HepG2 (cell line): ENCODE data around the gene DDX20. TPM values are rescaled to one million over a fixed set of nuclear protein-coding genes. Genes with fewer than 3 reads are reported as not detected.
"Not testable (repeated sequence)": the region's sequence is repeated elsewhere in the genome, so short reads cannot be mapped to it uniquely, and the experiment has no call there.

Source experiments
- ATAC-seq: fragments of 200-7000 bp; cut with Tn5 transposase; 3 replicates; pipeline ENCODE4 v1.9.1; 2020; ENCODE audit warnings: mild to moderate bottlenecking, moderate library complexity
- BruUV-seq: library from RNA; stranded (reverse); fragments of 400-500 nt; replicated peaks from 2 replicates; lab custom pipeline; 2021; lab: Mats Ljungman, UMichigan
- CTCF ChIA-PET: fragments of 300-600 bp; formaldehyde crosslinking; extraction: SDS; loops from one replicate; lab custom pipeline; 2021; ENCODE audit warnings: low total read pairs, inconsistent platforms, low intra/inter-chr PET ratio; lab: Yijun Ruan, JAX
- POLR2A ChIA-PET: fragments of 350-600 bp; sonication (Branson Sonifier 250); formaldehyde crosslinking; loops from one replicate; lab custom pipeline; 2020; ENCODE audit warnings: antibody characterized with exemption, inconsistent platforms; lab: Yijun Ruan, JAX
- DNase-seq: peaks from one replicate; pipeline ENCODE4 v3.0.0-alpha.2; 2015; ENCODE audit warnings: low spot score
- FAIRE-seq: peaks from 3 replicates; lab custom pipeline; 2011; peaks lifted over from hg19 to GRCh38; lab: Jason Lieb, UNC
- H2AFZ ChIP-seq: one replicate; pipeline ENCODE4 v1.6.1; 2011; ENCODE audit warnings: low read length, inconsistent platforms
- H3K27ac ChIP-seq: fragments of 300-600 bp; 3 replicates; pipeline ENCODE4 v1.8.0; 2011; ENCODE audit warnings: mixed run types, mild to moderate bottlenecking, mixed read lengths, low read length, inconsistent platforms; ENCODE audit not compliant: insufficient read depth; ENCODE audit errors: extremely low read length
- H3K27me3 ChIP-seq, 2 experiments: fragments of 200-600 bp in 1 of 2; 2 replicates in 1 of 2; 3 replicates in 1 of 2; pipeline versions ENCODE4 v1.6.0 to v1.8.0; 2011; ENCODE audit warnings: low read length in 2 of 2, mild to moderate bottlenecking in 2 of 2, moderate library complexity in 2 of 2, inconsistent platforms in 1 of 2; ENCODE audit not compliant: insufficient read depth in 2 of 2, control insufficient read depth in 1 of 2
- H3K36me3 ChIP-seq, 2 experiments: fragments of 200-600 bp in 1 of 2; replicated peaks in 1 of 2; 2 replicates in 1 of 2; 3 replicates in 1 of 2; pipeline versions ENCODE4 v1.5.1 to v1.8.0; 2011; ENCODE audit warnings: low read length in 2 of 2, inconsistent platforms in 1 of 2; ENCODE audit not compliant: insufficient read depth in 2 of 2, control insufficient read depth in 1 of 2
- H3K4me1 ChIP-seq: 2 replicates; pipeline ENCODE4 v1.5.1; 2012; ENCODE audit warnings: low read length, inconsistent platforms; ENCODE audit not compliant: insufficient read depth
- H3K4me2 ChIP-seq: 2 replicates; pipeline ENCODE4 v1.6.0; 2011; ENCODE audit warnings: low read depth, low read length, inconsistent platforms
- H3K4me3 ChIP-seq, 3 experiments: fragments of 200-600 bp in 1 of 3; sonication (generic), shearing (Covaris generic) in 1 of 3; replicated peaks in 1 of 3; 2 replicates each; pipeline ENCODE4 v1.5.1; 2011 to 2016; ENCODE audit warnings: low read length in 3 of 3, inconsistent platforms in 2 of 3, low read depth in 2 of 3, mild to moderate bottlenecking in 2 of 3, control low read depth in 1 of 3, mixed read lengths in 1 of 3; ENCODE audit not compliant: insufficient read depth in 1 of 3
- H3K79me2 ChIP-seq: one replicate; pipeline ENCODE4 v1.6.1; 2011; ENCODE audit warnings: low read length, inconsistent platforms; ENCODE audit not compliant: insufficient read depth
- H3K9ac ChIP-seq: 2 replicates; pipeline ENCODE4 v1.6.0; 2011; ENCODE audit warnings: mild to moderate bottlenecking, low read depth, low read length, inconsistent platforms; ENCODE audit not compliant: insufficient read depth
- H3K9me3 ChIP-seq: 2 replicates; pipeline ENCODE4 v1.5.1; 2012; ENCODE audit warnings: mild to moderate bottlenecking, low read length
- H4K20me1 ChIP-seq: 2 replicates; pipeline ENCODE4 v1.6.0; 2011; ENCODE audit warnings: inconsistent platforms, mild to moderate bottlenecking, low read length, moderate library complexity; ENCODE audit not compliant: insufficient read depth
- ELK4 ChIP-seq: sonication (generic); formaldehyde crosslinking; IDR thresholded peaks from 2 replicates; pipeline ENCODE4 v1.9.0; 2021; ENCODE audit warnings: missing genetic modification reagents, borderline replicate concordance
- MAFF ChIP-seq: IDR thresholded peaks from 2 replicates; pipeline ENCODE4 v1.6.1; 2011; ENCODE audit warnings: low read depth, low read length, improper control_type of control experiment
- MAFK ChIP-seq, 2 experiments: IDR thresholded peaks in 1 of 2; conservative IDR thresholded peaks in 1 of 2; 2 replicates each; pipeline ENCODE4 v1.6.1; 2011; ENCODE audit warnings: improper control_type of control experiment in 2 of 2, low read length in 2 of 2
- PCBP2 ChIP-seq: fragments of 200-400 bp; formaldehyde crosslinking; optimal IDR thresholded peaks from 2 replicates; pipeline ENCODE3; 2018; ENCODE audit warnings: low read length, low read depth; ENCODE audit not compliant: poor library complexity, severe bottlenecking
- ZNF292 ChIP-seq: sonication (generic); formaldehyde crosslinking; IDR thresholded peaks from 2 replicates; pipeline ENCODE4 v1.8.1; 2022; ENCODE audit warnings: mild to moderate bottlenecking, low read depth, missing genetic modification reagents, borderline replicate concordance
- ZNF749 ChIP-seq: sonication (generic); formaldehyde crosslinking; IDR thresholded peaks from 2 replicates; pipeline ENCODE4 v1.8.0; 2022; ENCODE audit warnings: mild to moderate bottlenecking, missing genetic modification reagents, moderate library complexity, borderline replicate concordance
- ZNF777 ChIP-seq: sonication (generic); formaldehyde crosslinking; IDR thresholded peaks from 2 replicates; pipeline ENCODE4 v1.4.0; 2020; ENCODE audit warnings: missing genetic modification reagents
- WGBS: methylation state at CpG from one replicate; pipeline ENCODE4 v1.1.6; 2017; ENCODE audit warnings: low lambda C conversion rate; 5-methylcytosine and 5-hydroxymethylcytosine counted together
- in situ Hi-C: cut with HindIII; loops from 2 replicates; pipeline ENCODE4 v1.10.0; 2017; ENCODE audit warnings: low pct_unique_long_range_greater_than_20kb; ENCODE audit not compliant: extremely low pct_ligation_motif_present
- intact Hi-C: fragments of 100-400 bp; cut with micrococcal nuclease; formaldehyde crosslinking; loops from one replicate; pipeline ENCODE4 v1.10.0; 2022; ENCODE audit not compliant: unreplicated experiment
- polyA plus RNA-seq, 8 experiments: library from polyadenylated mRNA; depleted of rRNA in 3 of 8; stranded (reverse) in 7 of 8; unstranded in 1 of 8; fragments of >200 nt; fragmentation: Illumina TruSeq in 4 of 8; extraction: Trizol in 4 of 8; gene quantifications; 2 replicates each; pipeline versions ENCODE4 v1.2.1 to v1.2.3, GENCODE V29; 2011 to 2016; ENCODE audit warnings: low read depth in 4 of 8, missing spikeins in 1 of 8, mixed read lengths in 1 of 8; ENCODE audit not compliant: insufficient read depth in 1 of 8
- total RNA-seq, 5 experiments: library from RNA; depleted of rRNA; stranded (reverse); fragments of >200 nt; fragmentation: Illumina TruSeq; extraction: Trizol; gene quantifications; 2 replicates each; pipeline ENCODE4 v1.2.3, GENCODE V29; 2016; ENCODE audit warnings: low read depth in 1 of 5
- TF ChIP-seq, protein P1 (sequence below): sonication (generic); formaldehyde crosslinking; IDR thresholded peaks from 2 replicates; pipeline ENCODE4 v1.8.1; 2023; ENCODE audit warnings: mild to moderate bottlenecking, missing genetic modification reagents
- TF ChIP-seq, protein P2 (sequence below): sonication (generic); formaldehyde crosslinking; conservative IDR thresholded peaks from 2 replicates; pipeline ENCODE4 v1.8.0; 2022; ENCODE audit warnings: mild to moderate bottlenecking, moderate library complexity, missing genetic modification reagents

The DDX20 gene
- total and polyA plus RNA-seq, 2 of the 13 experiments (the other 11 are each of a cell fraction or from before 2014, with no cell fraction given) = 4.0 to 14.3 TPM

DNA sequence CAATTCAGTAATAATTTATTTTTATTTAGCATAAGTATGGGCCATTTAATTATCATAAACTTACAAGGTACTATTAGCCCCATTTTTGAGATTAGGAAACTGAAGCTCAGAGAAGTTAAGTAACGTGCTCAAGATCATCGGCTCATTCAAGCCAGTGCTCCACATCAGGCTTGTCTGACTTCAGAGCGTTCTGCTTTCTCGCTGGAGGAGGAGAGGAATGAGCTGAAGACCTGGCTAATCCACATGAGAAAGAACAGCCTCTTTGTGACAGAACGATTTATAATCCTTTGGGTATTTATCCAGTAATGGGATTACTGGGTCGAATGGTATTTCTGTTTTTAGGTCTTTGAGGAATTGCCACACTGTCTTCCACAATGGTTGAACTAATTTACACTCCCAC lies 39.7 kb downstream of the DDX20 start (continued):
- TF ChIP-seq ZNF292 (CRISPR knock-in tag) (no peak), ELK4 (no peak), ZNF777 (CRISPR knock-in tag) (no peak), ZNF749 (CRISPR knock-in tag) (no peak)
- TF ChIP-seq, protein P1, sequence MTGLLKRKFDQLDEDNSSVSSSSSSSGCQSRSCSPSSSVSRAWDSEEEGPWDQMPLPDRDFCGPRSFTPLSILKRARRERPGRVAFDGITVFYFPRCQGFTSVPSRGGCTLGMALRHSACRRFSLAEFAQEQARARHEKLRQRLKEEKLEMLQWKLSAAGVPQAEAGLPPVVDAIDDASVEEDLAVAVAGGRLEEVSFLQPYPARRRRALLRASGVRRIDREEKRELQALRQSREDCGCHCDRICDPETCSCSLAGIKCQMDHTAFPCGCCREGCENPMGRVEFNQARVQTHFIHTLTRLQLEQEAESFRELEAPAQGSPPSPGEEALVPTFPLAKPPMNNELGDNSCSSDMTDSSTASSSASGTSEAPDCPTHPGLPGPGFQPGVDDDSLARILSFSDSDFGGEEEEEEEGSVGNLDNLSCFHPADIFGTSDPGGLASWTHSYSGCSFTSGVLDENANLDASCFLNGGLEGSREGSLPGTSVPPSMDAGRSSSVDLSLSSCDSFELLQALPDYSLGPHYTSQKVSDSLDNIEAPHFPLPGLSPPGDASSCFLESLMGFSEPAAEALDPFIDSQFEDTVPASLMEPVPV (CRISPR knock-in tag) = no peak
- TF ChIP-seq, protein P2, sequence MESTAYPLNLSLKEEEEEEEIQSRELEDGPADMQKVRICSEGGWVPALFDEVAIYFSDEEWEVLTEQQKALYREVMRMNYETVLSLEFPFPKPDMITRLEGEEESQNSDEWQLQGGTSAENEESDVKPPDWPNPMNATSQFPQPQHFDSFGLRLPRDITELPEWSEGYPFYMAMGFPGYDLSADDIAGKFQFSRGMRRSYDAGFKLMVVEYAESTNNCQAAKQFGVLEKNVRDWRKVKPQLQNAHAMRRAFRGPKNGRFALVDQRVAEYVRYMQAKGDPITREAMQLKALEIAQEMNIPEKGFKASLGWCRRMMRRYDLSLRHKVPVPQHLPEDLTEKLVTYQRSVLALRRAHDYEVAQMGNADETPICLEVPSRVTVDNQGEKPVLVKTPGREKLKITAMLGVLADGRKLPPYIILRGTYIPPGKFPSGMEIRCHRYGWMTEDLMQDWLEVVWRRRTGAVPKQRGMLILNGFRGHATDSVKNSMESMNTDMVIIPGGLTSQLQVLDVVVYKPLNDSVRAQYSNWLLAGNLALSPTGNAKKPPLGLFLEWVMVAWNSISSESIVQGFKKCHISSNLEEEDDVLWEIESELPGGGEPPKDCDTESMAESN = no peak

- H3K9ac ChIP-seq = no peak overlapping the region
- BruUV-seq = no TSS peak
- peak; percentile 92 for TF ChIP-seq MAFF
- TF ChIP-seq MAFK (conservative IDR thresholded peaks at IDR 0.05 in 1 of 2, IDR thresholded peaks at IDR 0.05 in 1 of 2; ENCODE audit: low read length in 2 of 2) = peak; percentile 89 to 96
- no peak for TF ChIP-seq PCBP2
- H2AFZ ChIP-seq = no peak overlapping the region
- H4K20me1 ChIP-seq = no peaks in the 10 kb centered on the region
- H3K4me1 ChIP-seq = no peaks in the 10 kb centered on the region
- no peak overlapping the region for H3K4me2 ChIP-seq
- no peaks in the 10 kb centered on the region for H3K36me3 ChIP-seq
- in situ Hi-C loops = no loop called here
- H3K4me3 ChIP-seq = no peak overlapping the region
- no peak for DNase-seq
- no peak for FAIRE-seq
- H3K79me2 ChIP-seq = no peaks in the 10 kb centered on the region
- POLR2A ChIA-PET = no interaction called here
- H3K27ac ChIP-seq = no peak overlapping the region
- CTCF ChIA-PET = no interaction called here
- WGBS = 68% methylated on average over 2 of the region's 2 CpGs
- intact Hi-C loops = no loop called here
- H3K27me3 ChIP-seq = peaks cover 3 to 14% of the 10 kb centered on the region in 2 experiments; a peak in 3 of 5 replicates
- no peaks in the 10 kb centered on the region for H3K9me3 ChIP-seq
- no peak for ATAC-seq
Observed at GRCh38 chr1:111798580-111798979, 42.9 kb downstream of the DDX20 start.

GRCh38 chr1:111799722-111800121 lies 44.0 kb downstream of the DDX20 start:
- BruUV-seq, H3K9me3 ChIP-seq, in situ Hi-C loops, POLR2A ChIA-PET, H3K4me2 ChIP-seq, H3K4me3 ChIP-seq, H3K4me1 ChIP-seq, DNase-seq, H3K27ac ChIP-seq, ATAC-seq, FAIRE-seq, H4K20me1 ChIP-seq, H2AFZ ChIP-seq, H3K9ac ChIP-seq, H3K36me3 ChIP-seq, H3K79me2 ChIP-seq, CTCF ChIA-PET, intact Hi-C loops: not testable (repeated sequence)
- peaks cover 3 to 23% of the 10 kb centered on the region in 2 experiments; a peak in 3 of 5 replicates for H3K27me3 ChIP-seq
- 36% methylated on average over 10 of the region's 14 CpGs for WGBS
